Sigmoid colon (tissue), 7 donors: Measurements from ENCODE around the gene CATSPER4. TPM values are rescaled to one million over a fixed set of nuclear protein-coding genes. Genes with fewer than 3 reads are reported as not detected.
"Not testable (repeated sequence)": the region's sequence is repeated elsewhere in the genome, so short reads cannot be mapped to it uniquely, and the experiment has no call there.

Experiments used
- DNase-seq: peaks from one replicate; pipeline ENCODE4 v3.0.0-alpha.2; 2019
- H3K27ac ChIP-seq, 4 donors: fragments of 200-600 bp; sonication (generic); one replicate each; pipeline ENCODE4 v1.5.1; 2016 to 2019; ENCODE audit warnings: mild to moderate bottlenecking in 1 of 4
- H3K27me3 ChIP-seq, 3 donors: fragments of 200-600 bp; sonication (generic); one replicate each; pipeline ENCODE4 v1.5.1; 2019; ENCODE audit warnings: mild to moderate bottlenecking in 1 of 3
- H3K36me3 ChIP-seq, 4 donors: fragments of 200-600 bp; sonication (generic); one replicate each; pipeline ENCODE4 v1.5.1; 2016 to 2019
- H3K4me1 ChIP-seq, 4 donors: fragments of 200-600 bp; sonication (generic); one replicate each; pipeline ENCODE4 v1.5.1; 2017 to 2019
- H3K4me3 ChIP-seq, 4 donors: fragments of 200-600 bp; sonication (generic); one replicate each; pipeline ENCODE4 v1.5.1; 2017 to 2019; ENCODE audit warnings: mild to moderate bottlenecking in 2 of 4, moderate library complexity in 1 of 4
- H3K9me3 ChIP-seq, 4 donors: fragments of 200-600 bp in 3 of 4; sonication (generic) in 3 of 4; one replicate each; pipeline versions ENCODE4 v1.5.1 to v1.6.1; 2013 to 2019
- EP300 ChIP-seq, 4 donors: sonication (generic); formaldehyde crosslinking; IDR thresholded peaks; one replicate each; pipeline ENCODE4 v1.6.1; 2017; ENCODE audit warnings: antibody characterized with exemption in 4 of 4
- POLR2A ChIP-seq, 2 donors: fragments of 450-650 bp; IDR thresholded peaks; one replicate each; pipeline ENCODE4 v1.6.1; 2016; ENCODE audit warnings: antibody characterized with exemption in 2 of 2, mild to moderate bottlenecking in 2 of 2, moderate library complexity in 2 of 2
- POLR2AphosphoS5 ChIP-seq, 4 donors: sonication (generic); formaldehyde crosslinking; IDR thresholded peaks; one replicate each; pipeline ENCODE4 v1.6.1; 2017; ENCODE audit warnings: antibody characterized with exemption in 4 of 4
- WGBS, 2 donors: extraction: QIAGEN DNeasy Blood & Tissue Kit; methylation state at CpG; one replicate each; pipeline ENCODE4 v1.1.7; 2013; 5-methylcytosine and 5-hydroxymethylcytosine counted together
- intact Hi-C: fragments of 100-400 bp; cut with DNase I; formaldehyde crosslinking; loops from one replicate; pipeline ENCODE4 v1.15.1; 2023
- polyA plus RNA-seq, 3 donors: library from polyadenylated mRNA; stranded (reverse); fragments of 200-250 nt; gene quantifications; one replicate each; pipeline ENCODE4 v1.2.3, GENCODE V29; 2013
- total RNA-seq, 4 donors: library from RNA; depleted of rRNA; stranded (reverse); fragments of >200 nt; gene quantifications; one replicate each; pipeline ENCODE4 v1.1.0, GENCODE V29; 2016
- TF ChIP-seq, protein P1 (sequence below), 4 experiments: fragments of 450-650 bp in 3 of 4; fragments of 200-600 bp in 1 of 4; IDR thresholded peaks; one replicate each; pipeline ENCODE4 v1.5.1; 2016 to 2019; ENCODE audit warnings: antibody characterized with exemption in 4 of 4, mild to moderate bottlenecking in 3 of 4, moderate library complexity in 2 of 4
- donor health status: healthy with polysubstance abuse.
- donor health status: Bipolar disorder and iron deficiency.
- donor health status: healthy.

The CATSPER4 gene
- total and polyA plus RNA-seq, 7 donors, result 0.04 TPM; not detected in 6

DNA sequence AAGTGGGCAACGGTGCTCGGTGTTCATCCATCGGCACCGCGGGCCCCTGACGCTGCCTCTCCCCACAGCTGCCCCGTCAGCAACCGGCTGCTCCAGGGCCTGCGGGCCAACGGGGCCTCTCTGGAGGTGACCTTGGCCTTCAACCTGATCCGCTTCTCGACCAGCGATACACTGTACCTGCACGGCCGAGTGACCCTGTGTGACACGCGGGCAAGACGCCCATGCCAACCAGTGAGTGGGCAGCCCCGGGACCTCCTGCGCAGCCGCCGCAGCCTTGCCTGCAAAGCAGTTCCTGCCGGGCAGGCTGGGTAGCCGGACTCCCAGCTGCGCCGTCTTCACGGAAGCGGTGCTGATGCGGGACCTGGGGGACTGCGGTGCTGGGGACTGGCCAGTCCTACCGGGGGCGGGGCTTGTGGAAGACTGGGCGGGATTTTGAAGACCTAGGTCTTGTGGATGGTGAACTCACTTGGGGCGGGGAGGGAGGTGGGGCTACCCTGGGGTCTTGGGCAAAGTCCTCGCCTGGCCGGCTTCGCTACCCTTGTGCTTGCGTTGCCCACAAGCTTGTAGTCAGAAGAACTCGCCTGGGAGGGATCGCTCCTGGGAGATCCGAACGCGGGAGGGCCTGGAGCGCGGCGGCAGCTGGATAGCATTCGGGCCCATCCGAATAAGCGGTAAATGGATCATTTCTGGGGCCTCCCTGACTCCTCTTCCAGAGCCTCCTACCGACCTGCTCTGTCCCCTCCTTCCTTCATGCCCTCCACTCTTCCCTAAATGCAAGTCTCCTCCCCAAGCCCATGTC lies 34.8 kb downstream of the CATSPER4 start:
- DNase-seq, result peak; percentile 70
- intact Hi-C loops, result no loop called here
- Histone ChIP-seq H3K27me3 (peaks cover 7 to 46% (median 16%) of the 10 kb centered on the region in 3 donors), H3K9me3 (no peaks in the 10 kb centered on the region), H3K4me3 (peak overlapping the region in 3 of 4 donors; percentile 34 to 41 (median 39)), H3K27ac (no peak overlapping the region), H3K36me3 (no peaks in the 10 kb centered on the region), H3K4me1 (peaks cover 0 to 11% (median 10%) of the 10 kb centered on the region in 4 donors)
- TF ChIP-seq POLR2A (IDR thresholded peaks at IDR 0.05) (no peak), EP300 (IDR thresholded peaks at IDR 0.05) (no peak), POLR2AphosphoS5 (IDR thresholded peaks at IDR 0.05) (no peak)
- TF ChIP-seq, protein P1, sequence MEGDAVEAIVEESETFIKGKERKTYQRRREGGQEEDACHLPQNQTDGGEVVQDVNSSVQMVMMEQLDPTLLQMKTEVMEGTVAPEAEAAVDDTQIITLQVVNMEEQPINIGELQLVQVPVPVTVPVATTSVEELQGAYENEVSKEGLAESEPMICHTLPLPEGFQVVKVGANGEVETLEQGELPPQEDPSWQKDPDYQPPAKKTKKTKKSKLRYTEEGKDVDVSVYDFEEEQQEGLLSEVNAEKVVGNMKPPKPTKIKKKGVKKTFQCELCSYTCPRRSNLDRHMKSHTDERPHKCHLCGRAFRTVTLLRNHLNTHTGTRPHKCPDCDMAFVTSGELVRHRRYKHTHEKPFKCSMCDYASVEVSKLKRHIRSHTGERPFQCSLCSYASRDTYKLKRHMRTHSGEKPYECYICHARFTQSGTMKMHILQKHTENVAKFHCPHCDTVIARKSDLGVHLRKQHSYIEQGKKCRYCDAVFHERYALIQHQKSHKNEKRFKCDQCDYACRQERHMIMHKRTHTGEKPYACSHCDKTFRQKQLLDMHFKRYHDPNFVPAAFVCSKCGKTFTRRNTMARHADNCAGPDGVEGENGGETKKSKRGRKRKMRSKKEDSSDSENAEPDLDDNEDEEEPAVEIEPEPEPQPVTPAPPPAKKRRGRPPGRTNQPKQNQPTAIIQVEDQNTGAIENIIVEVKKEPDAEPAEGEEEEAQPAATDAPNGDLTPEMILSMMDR (IDR thresholded peaks at IDR 0.05), result no peak
- 4 to 9% methylated on average over 50 of the region's 50 CpGs for WGBS, 2 donors

DNA sequence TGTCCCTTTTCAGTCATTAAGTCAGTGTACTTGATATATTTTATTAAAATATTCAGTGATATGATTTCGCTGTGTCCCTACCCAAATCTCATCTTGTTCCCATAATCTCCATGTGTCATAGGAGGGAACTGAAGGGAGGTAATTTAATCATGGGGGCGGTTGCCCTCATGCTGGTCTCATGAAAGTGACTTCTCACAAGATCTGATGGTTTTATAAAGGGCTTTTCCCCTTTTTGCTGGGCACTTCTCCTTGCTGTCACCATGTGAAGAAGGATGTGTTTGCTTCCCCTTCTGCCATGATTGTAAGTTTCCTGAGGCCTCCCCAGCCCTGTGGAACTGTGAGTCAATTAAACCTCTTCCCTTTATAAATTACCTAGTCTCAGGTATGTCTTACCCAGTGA lies 40.3 kb downstream of the CATSPER4 start:
- H3K27ac ChIP-seq, H3K36me3 ChIP-seq, H3K4me3 ChIP-seq, H3K9me3 ChIP-seq, DNase-seq: not testable (repeated sequence)
- peaks cover 0 to 14% (median 9%) of the 10 kb centered on the region in 4 donors for H3K4me1 ChIP-seq
- 82 to 89% methylated on average over 2 of the region's 2 CpGs for WGBS, 2 donors
- peaks cover 5 to 34% (median 7%) of the 10 kb centered on the region in 3 donors for H3K27me3 ChIP-seq
- intact Hi-C loops, result loop anchor here (5.0 kb wide), 2 partner anchors 52 to 118 kb away; partner anchors contain the start of genes PDIK1L and SH3BGRL3

DNA sequence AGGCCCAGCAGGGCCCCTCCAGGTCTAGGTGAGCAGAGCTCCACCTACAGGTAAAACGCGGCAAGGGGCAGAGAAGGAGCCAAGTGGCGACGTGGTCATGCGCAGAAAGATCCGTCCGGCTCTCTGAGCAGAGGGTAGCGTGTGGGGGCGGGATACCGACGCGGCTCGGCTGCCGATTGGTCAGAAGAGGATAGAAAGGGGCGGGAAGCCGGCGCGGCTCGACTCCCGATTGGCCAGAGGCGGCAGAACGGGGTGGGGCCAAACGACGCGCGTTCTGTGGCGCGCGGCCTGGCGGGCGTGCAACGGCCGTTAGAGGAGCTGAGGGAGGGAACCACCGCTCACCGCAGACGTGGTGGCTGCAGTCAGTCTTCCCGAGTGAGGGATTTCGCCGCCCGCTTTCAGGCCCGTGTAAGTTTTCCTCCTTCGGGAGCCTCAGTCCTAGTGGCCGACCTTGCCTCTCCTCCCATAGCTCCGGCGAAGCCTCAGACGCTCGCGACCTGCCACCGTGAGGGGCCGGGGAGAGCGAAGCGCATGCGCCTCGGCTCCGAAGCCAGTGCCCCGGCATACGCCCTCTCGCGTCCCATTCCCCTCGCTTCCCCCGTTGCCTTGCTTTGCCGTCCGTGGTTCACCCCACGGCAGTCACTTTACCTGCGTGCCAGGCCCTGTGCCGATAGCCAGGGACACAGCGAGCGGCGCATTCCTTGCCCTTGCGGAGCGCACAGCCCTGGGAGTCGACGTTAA lies 43.7 kb downstream of the CATSPER4 start, which contains the start of gene CEP85:
Gene CEP85 (plus strand): TSS at position 298 of the 741 bp plus-strand sequence. CDS start 5,584 bp downstream, outside the sequence.
- Histone ChIP-seq H3K27me3 (peaks cover 0 to 3% (median 0%) of the 10 kb centered on the region in 3 donors), H3K9me3 (no peaks in the 10 kb centered on the region), H3K36me3 (no peaks in the 10 kb centered on the region), H3K27ac (peak within 1 kb of the TSS; percentile 89 to 94 (median 90)), H3K4me3 (peak within 1 kb of the TSS; percentile 58 to 67 (median 60)), H3K4me1 (peaks cover 0 to 13% (median 8%) of the 10 kb centered on the region in 4 donors)
- peak; percentile 79 to 94 (median 87) for TF ChIP-seq POLR2AphosphoS5 (IDR thresholded peaks at IDR 0.05)
- no peak for TF ChIP-seq EP300 (IDR thresholded peaks at IDR 0.05)
- TF ChIP-seq, protein P1 (IDR thresholded peaks at IDR 0.05), result peak in 3 of 4 experiments; percentile 33 to 79 (median 66)
- TF ChIP-seq POLR2A (IDR thresholded peaks at IDR 0.05), result peak; percentile 54 to 80
- intact Hi-C loops, result loop anchor here (2.0 to 5.0 kb wide), 3 partner anchors 48 to 122 kb away; partner anchors contain the start of genes C1orf232, PDIK1L, SH3BGRL3 and ZNF593
- 0% methylated on average over 73 of the region's 73 CpGs for WGBS, 2 donors
- DNase-seq, result peak; percentile 99

DNA sequence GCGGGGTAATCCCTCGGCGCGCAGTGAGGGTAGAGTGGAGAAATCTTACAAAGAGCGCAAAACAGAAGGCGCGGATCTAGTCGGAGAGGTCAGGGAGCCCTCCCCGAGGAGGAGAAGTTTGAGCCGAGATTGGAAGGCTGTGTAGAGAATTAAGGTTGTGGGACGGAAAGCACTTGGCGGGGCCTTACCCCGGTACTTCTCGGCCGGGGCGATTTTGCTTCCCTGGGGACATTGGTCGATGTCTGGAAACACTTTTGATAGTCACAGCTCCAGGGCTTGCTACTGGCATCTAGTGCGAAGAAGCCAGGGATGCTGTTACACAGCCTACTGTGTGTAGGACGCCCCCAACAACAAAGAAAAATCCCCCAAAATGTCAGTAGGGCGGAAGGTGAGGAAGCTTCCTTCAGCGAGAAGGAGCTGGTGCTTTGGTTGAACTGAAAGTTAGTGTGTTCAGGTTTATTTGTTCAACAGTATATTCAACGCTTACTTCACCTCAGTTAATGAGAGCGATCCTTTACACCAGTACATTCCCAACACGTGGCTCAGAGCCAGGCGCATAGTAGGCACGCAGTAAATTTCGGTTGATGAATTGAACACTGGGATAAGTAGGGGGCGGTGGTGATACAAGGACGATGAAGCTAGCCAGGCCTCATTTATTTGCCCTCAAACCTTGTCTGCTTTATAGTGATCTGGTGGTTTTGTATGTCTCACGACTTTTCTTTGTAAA lies 44.4 kb downstream of the CATSPER4 start:
- Histone ChIP-seq H3K36me3 (no peaks in the 10 kb centered on the region), H3K4me3 (peak overlapping the region; percentile 58 to 67 (median 60)), H3K4me1 (peaks cover 0 to 13% (median 8%) of the 10 kb centered on the region in 4 donors), H3K27me3 (no peaks in the 10 kb centered on the region), H3K9me3 (no peaks in the 10 kb centered on the region), H3K27ac (peak overlapping the region; percentile 89 to 94 (median 90))
- DNase-seq, result no peak
- intact Hi-C loops, result loop anchor here (5.0 kb wide), 2 partner anchors 47 to 123 kb away; partner anchors contain the start of genes PDIK1L and SH3BGRL3
- no peak for TF ChIP-seq POLR2A (IDR thresholded peaks at IDR 0.05)
- TF ChIP-seq EP300 (IDR thresholded peaks at IDR 0.05), result no peak
- TF ChIP-seq, protein P1 (IDR thresholded peaks at IDR 0.05), result no peak
- 1 to 2% methylated on average over 30 of the region's 30 CpGs for WGBS, 2 donors
